Measurements from ENCODE around the gene HOXA2. TPM values are rescaled to one million over a fixed set of nuclear protein-coding genes. Genes with fewer than 3 reads are reported as not detected.
A peak's percentile ranks its signal among the peaks of the same experiment; 100 is the strongest.

HOXA2 gene
- 1 to 10 TPM; 1.8 to 2.3 TPM for polyA plus RNA-seq

DNA sequence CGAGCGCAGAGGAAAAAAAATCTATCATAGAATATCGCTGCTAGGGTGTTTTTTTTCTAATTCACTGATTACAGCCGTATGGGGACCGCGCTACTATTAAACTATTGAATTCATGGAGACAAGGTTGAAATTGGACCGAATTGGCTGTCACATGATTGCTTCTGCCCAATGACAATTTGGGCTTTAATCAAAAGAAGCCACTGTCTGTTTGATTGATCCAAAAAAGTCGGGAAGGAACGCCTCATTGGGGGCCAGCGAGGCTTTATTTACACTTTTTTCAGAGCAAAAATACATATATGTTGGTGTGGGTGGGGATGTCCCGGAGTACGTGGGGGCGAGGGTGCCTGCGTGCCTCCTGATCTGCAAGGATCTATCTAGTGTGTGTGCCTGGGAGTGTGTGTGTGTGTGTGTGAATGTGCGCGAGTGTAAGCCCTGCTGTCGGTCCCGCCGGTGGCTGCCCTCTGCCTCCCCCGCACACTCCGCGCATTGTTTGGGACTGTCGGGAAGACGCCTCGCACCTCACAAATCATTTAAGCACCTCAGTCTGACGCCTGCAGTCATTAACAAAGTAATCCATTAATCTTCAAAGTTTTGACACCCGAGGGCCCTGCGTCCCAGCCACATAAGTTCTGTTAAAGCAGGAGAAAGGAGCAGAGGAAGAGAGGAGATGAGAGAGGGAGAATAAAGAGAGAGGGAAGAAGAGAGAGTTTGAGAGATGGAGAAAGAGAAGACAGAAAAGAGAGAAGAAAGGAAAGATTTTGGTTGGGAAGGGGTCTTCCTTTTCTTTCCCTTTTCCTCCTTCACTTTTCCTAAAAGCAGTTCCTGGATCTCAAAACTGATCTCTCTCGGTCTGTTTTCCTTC, at the start of gene HOXA2:
Gene HOXA2 (minus strand): TSS at position 103 of the 862 bp plus-strand sequence. CDS start 183 bp downstream, outside the sequence.
- Histone ChIP-seq H3K27ac (ENCODE audit: low read depth in 2 of 2, low read length in 1 of 2) (peak within 1 kb of the TSS; percentile 93), H3K4me3 (ENCODE audit: low read depth in 1 of 2, low read length in 2 of 2) (peak within 1 kb of the TSS; percentile 65 to 75), H3K9me3 (ENCODE audit: control insufficient read depth in 2 of 2, insufficient read depth in 1 of 2, low read depth in 1 of 2, low read length in 1 of 2) (no peaks in the 10 kb centered on the region), H3K4me1 (ENCODE audit: control insufficient read depth in 2 of 2, insufficient read depth in 2 of 2, low read length in 1 of 2) (peaks cover 0 to 2% of the 10 kb centered on the region in 2 donors), H3K36me3 (ENCODE audit: control insufficient read depth in 2 of 2, insufficient read depth in 2 of 2, low read length in 1 of 2) (no peaks in the 10 kb centered on the region), H3K27me3 (ENCODE audit: control insufficient read depth in 1 of 2, insufficient read depth in 2 of 2, low read length in 2 of 2) (no peaks in the 10 kb centered on the region)
- WGBS, 2 donors = 4 to 6% methylated on average over 29 of the region's 29 CpGs

GRCh38 chr7:27151341-27151930, 49.0 kb upstream of the HOXA2 start:
- 10 to 11% methylated on average over 27 of the region's 27 CpGs for WGBS, 2 donors
- Histone ChIP-seq H3K4me3 (ENCODE audit: low read depth in 1 of 2, low read length in 2 of 2) (peak overlapping the region; percentile 31 to 38), H3K27me3 (ENCODE audit: control insufficient read depth in 1 of 2, insufficient read depth in 2 of 2, low read length in 2 of 2) (peaks cover 0 to 33% of the 10 kb centered on the region in 2 donors), H3K36me3 (ENCODE audit: control insufficient read depth in 2 of 2, insufficient read depth in 2 of 2, low read length in 1 of 2) (no peaks in the 10 kb centered on the region), H3K27ac (ENCODE audit: low read depth in 2 of 2, low read length in 1 of 2) (peak overlapping the region in 1 of 2 donors; percentile 25), H3K4me1 (ENCODE audit: control insufficient read depth in 2 of 2, insufficient read depth in 2 of 2, low read length in 1 of 2) (peaks cover 4 to 24% of the 10 kb centered on the region in 2 donors), H3K9me3 (ENCODE audit: control insufficient read depth in 2 of 2, insufficient read depth in 1 of 2, low read depth in 1 of 2, low read length in 1 of 2) (no peaks in the 10 kb centered on the region)

- H3K27me3 ChIP-seq (ENCODE audit: control insufficient read depth in 1 of 2, insufficient read depth in 2 of 2, low read length in 2 of 2) = peaks cover 0 to 27% of the 10 kb centered on the region in 2 donors
- 4 to 6% methylated on average over 48 to 58 of the region's 58 CpGs for WGBS, 2 donors
- peak overlapping the region; percentile 31 to 38 for H3K4me3 ChIP-seq (ENCODE audit: low read depth in 1 of 2, low read length in 2 of 2)
- no peaks in the 10 kb centered on the region for H3K36me3 ChIP-seq (ENCODE audit: control insufficient read depth in 2 of 2, insufficient read depth in 2 of 2, low read length in 1 of 2)
- peaks cover 4 to 24% of the 10 kb centered on the region in 2 donors for H3K4me1 ChIP-seq (ENCODE audit: control insufficient read depth in 2 of 2, insufficient read depth in 2 of 2, low read length in 1 of 2)
- no peaks in the 10 kb centered on the region for H3K9me3 ChIP-seq (ENCODE audit: control insufficient read depth in 2 of 2, insufficient read depth in 1 of 2, low read depth in 1 of 2, low read length in 1 of 2)
- peak overlapping the region; percentile 16 to 25 for H3K27ac ChIP-seq (ENCODE audit: low read depth in 2 of 2, low read length in 1 of 2)
Measured at GRCh38 chr7:27150568-27151340, 48.3 kb upstream of the HOXA2 start.

DNA sequence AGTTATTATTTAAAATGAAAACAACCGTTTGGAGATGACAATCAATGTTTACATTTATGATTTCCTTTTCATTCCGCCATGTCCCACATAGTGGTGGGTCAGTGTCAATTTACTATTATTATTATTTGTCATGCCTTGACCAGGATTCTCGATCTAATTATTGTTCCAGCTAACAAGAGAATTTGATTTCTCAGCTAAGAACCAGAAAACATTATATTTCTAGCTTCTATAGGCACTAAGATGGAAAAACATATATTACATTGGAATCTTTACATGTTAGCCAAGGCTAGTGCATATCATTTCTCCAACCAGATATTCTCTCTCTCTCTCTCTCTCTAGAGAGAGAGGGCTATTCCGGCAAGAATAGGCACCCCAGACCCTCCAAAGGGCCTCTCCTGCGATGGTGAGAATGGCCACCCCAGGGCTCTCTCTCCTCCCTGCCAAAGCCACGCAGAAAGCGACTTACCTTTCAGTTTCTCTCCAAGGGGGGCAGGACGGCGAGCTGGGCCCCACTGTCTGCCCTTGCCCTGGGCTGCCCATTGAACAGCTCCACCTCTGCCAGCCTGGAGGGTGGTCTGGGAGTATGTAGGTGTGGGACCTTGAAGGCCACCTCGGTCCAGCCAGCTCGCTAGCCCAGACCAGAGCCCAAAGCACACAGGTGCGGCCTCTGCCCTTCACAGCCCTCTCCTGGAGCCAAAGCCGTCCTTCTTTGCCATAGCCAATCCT, 47.5 kb upstream of the HOXA2 start:
- H3K27ac ChIP-seq (ENCODE audit: low read depth in 2 of 2, low read length in 1 of 2) = no peak overlapping the region
- 65 to 67% methylated on average over 13 of the region's 13 CpGs for WGBS, 2 donors
- H3K27me3 ChIP-seq (ENCODE audit: control insufficient read depth in 1 of 2, insufficient read depth in 2 of 2, low read length in 2 of 2) = peaks cover 0 to 21% of the 10 kb centered on the region in 2 donors

DNA sequence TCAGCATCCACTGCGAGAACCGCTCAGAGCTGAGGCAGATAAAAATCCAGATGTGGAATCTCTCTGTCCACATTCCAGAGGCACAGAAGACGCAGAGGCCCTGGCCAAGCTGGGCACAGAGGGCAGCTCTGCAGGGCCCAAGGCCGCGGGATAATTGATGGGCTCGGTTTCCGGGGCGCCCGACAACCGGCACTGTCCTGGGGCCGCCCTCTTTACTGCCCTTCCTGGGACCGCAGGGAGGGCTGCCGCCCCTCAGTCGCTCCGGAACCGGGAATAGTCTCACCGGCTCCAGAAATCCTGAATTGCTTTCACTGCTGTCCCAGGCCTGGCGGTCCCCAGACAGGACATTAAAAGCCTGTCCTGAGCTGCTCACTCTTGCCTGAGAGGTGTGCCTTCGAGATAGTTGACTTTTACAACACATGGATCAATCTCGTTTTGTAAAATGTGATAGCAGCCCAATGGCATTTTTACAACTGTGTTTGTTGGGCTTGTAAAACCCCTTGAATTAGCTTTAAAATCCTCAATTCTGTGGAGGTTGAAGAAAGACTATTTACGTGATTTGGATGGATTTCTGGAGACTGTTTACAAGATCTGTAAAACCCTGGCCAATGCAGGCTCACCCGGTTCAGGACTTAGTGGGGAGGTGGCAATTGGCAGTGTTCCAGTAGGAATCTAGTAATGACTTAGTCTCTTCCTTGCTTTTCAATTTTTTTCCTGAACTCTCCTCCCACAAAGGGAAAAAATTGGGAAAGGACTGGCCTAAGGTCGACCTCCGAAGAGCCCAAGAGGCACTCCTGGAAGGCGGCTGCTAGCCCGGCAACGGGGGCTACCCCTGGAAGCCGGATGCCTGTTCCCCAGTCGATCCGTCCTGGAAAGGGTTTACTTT, 46.5 kb upstream of the HOXA2 start:
- Histone ChIP-seq H3K27me3 (ENCODE audit: control insufficient read depth in 1 of 2, insufficient read depth in 2 of 2, low read length in 2 of 2) (peaks cover 0 to 12% of the 10 kb centered on the region in 2 donors), H3K27ac (ENCODE audit: low read depth in 2 of 2, low read length in 1 of 2) (peak overlapping the region in 1 of 2 donors; percentile 9), H3K4me3 (ENCODE audit: low read depth in 1 of 2, low read length in 2 of 2) (no peak overlapping the region), H3K4me1 (ENCODE audit: control insufficient read depth in 2 of 2, insufficient read depth in 2 of 2, low read length in 1 of 2) (peaks cover 0 to 15% of the 10 kb centered on the region in 2 donors), H3K36me3 (ENCODE audit: control insufficient read depth in 2 of 2, insufficient read depth in 2 of 2, low read length in 1 of 2) (no peaks in the 10 kb centered on the region), H3K9me3 (ENCODE audit: control insufficient read depth in 2 of 2, insufficient read depth in 1 of 2, low read depth in 1 of 2, low read length in 1 of 2) (no peaks in the 10 kb centered on the region)
- 47 to 68% methylated on average over 25 to 30 of the region's 30 CpGs for WGBS, 2 donors

More for the DNA sequence above, 47.5 kb upstream of the HOXA2 start:
- Histone ChIP-seq H3K4me3 (ENCODE audit: low read depth in 1 of 2, low read length in 2 of 2) (peak overlapping the region; percentile 31 to 38), H3K36me3 (ENCODE audit: control insufficient read depth in 2 of 2, insufficient read depth in 2 of 2, low read length in 1 of 2) (no peaks in the 10 kb centered on the region), H3K9me3 (ENCODE audit: control insufficient read depth in 2 of 2, insufficient read depth in 1 of 2, low read depth in 1 of 2, low read length in 1 of 2) (no peaks in the 10 kb centered on the region), H3K4me1 (ENCODE audit: control insufficient read depth in 2 of 2, insufficient read depth in 2 of 2, low read length in 1 of 2) (peaks cover 4 to 18% of the 10 kb centered on the region in 2 donors)

GRCh38 chr7:27148031-27148755, 45.7 kb upstream of the HOXA2 start:
- Histone ChIP-seq H3K4me3 (ENCODE audit: low read depth in 1 of 2, low read length in 2 of 2) (peak overlapping the region; percentile 24 to 48), H3K36me3 (ENCODE audit: control insufficient read depth in 2 of 2, insufficient read depth in 2 of 2, low read length in 1 of 2) (no peaks in the 10 kb centered on the region), H3K4me1 (ENCODE audit: control insufficient read depth in 2 of 2, insufficient read depth in 2 of 2, low read length in 1 of 2) (peaks cover 0 to 15% of the 10 kb centered on the region in 2 donors), H3K27me3 (ENCODE audit: control insufficient read depth in 1 of 2, insufficient read depth in 2 of 2, low read length in 2 of 2) (peaks cover 0 to 10% of the 10 kb centered on the region in 2 donors), H3K9me3 (ENCODE audit: control insufficient read depth in 2 of 2, insufficient read depth in 1 of 2, low read depth in 1 of 2, low read length in 1 of 2) (no peaks in the 10 kb centered on the region), H3K27ac (ENCODE audit: low read depth in 2 of 2, low read length in 1 of 2) (peak overlapping the region in 1 of 2 donors; percentile 12)
- WGBS, 2 donors = 25 to 46% methylated on average over 28 of the region's 28 CpGs

- no peaks in the 10 kb centered on the region for H3K9me3 ChIP-seq (ENCODE audit: control insufficient read depth in 2 of 2, insufficient read depth in 1 of 2, low read depth in 1 of 2, low read length in 1 of 2)
- H3K36me3 ChIP-seq (ENCODE audit: control insufficient read depth in 2 of 2, insufficient read depth in 2 of 2, low read length in 1 of 2) = no peaks in the 10 kb centered on the region
- H3K4me1 ChIP-seq (ENCODE audit: control insufficient read depth in 2 of 2, insufficient read depth in 2 of 2, low read length in 1 of 2) = peaks cover 0 to 15% of the 10 kb centered on the region in 2 donors
- peaks cover 0 to 4% of the 10 kb centered on the region in 2 donors for H3K27me3 ChIP-seq (ENCODE audit: control insufficient read depth in 1 of 2, insufficient read depth in 2 of 2, low read length in 2 of 2)
- 27 to 34% methylated on average over 51 to 63 of the region's 63 CpGs for WGBS, 2 donors
- H3K4me3 ChIP-seq (ENCODE audit: low read depth in 1 of 2, low read length in 2 of 2) = peak within 1 kb of the TSS; percentile 36 to 48
- peak within 1 kb of the TSS; percentile 12 to 39 for H3K27ac ChIP-seq (ENCODE audit: low read depth in 2 of 2, low read length in 1 of 2)
Measured at GRCh38 chr7:27147199-27148030, 44.9 kb upstream of the HOXA2 start, which contains the start of gene HOXA6. Gene HOXA6 (minus strand): TSS chr7:27147774. CDS start chr7:27147749, 25 bp downstream.

Measured in esophagus (tissue), 2 donors.